Activated naive CD8-positive, alpha-beta T cell (primary cell): ENCODE measurements around the gene SLC6A6.

ENCODE experiments used
- H3K27ac Mint-ChIP-seq: one replicate; pipeline ENCODE4 v1.8.0; 2021; ENCODE audit warnings: mixed read lengths
- H3K27me3 Mint-ChIP-seq: one replicate; pipeline ENCODE4 v1.8.0; 2021; ENCODE audit warnings: mixed read lengths
- H3K36me3 Mint-ChIP-seq: one replicate; pipeline ENCODE4 v1.8.0; 2021; ENCODE audit warnings: mixed read lengths
- H3K4me1 Mint-ChIP-seq: one replicate; pipeline ENCODE4 v1.8.0; 2021; ENCODE audit warnings: low read depth, mixed read lengths
- H3K4me3 Mint-ChIP-seq: one replicate; pipeline ENCODE4 v1.8.0; 2021; ENCODE audit warnings: mild to moderate bottlenecking, mixed read lengths
- H3K9me3 Mint-ChIP-seq: one replicate; pipeline ENCODE4 v1.8.0; 2021; ENCODE audit warnings: low read depth, mixed read lengths

The SLC6A6 gene

GRCh38 chr3:14524920-14525660 is 122.7 kb downstream of the SLC6A6 start:
- no peaks in the 10 kb centered on the region for H3K36me3 Mint-ChIP-seq
- H3K4me1 Mint-ChIP-seq = no peaks in the 10 kb centered on the region
- H3K27me3 Mint-ChIP-seq = peaks cover 2% of the 10 kb centered on the region
- H3K4me3 Mint-ChIP-seq = no peak overlapping the region
- H3K9me3 Mint-ChIP-seq = no peaks in the 10 kb centered on the region
- no peak overlapping the region for H3K27ac Mint-ChIP-seq

GRCh38 chr3:14525685-14526631 is 123.6 kb downstream of the SLC6A6 start:
- no peaks in the 10 kb centered on the region for H3K9me3 Mint-ChIP-seq
- no peak overlapping the region for H3K27ac Mint-ChIP-seq
- no peaks in the 10 kb centered on the region for H3K36me3 Mint-ChIP-seq
- H3K4me3 Mint-ChIP-seq = no peak overlapping the region
- no peaks in the 10 kb centered on the region for H3K4me1 Mint-ChIP-seq
- H3K27me3 Mint-ChIP-seq = peaks cover 2% of the 10 kb centered on the region

GRCh38 chr3:14528081-14528480 is 125.7 kb downstream of the SLC6A6 start:
- Mint-ChIP-seq H3K4me3 (no peak overlapping the region), H3K27me3 (peaks cover 2% of the 10 kb centered on the region), H3K36me3 (no peaks in the 10 kb centered on the region), H3K9me3 (no peaks in the 10 kb centered on the region), H3K4me1 (no peaks in the 10 kb centered on the region), H3K27ac (no peak overlapping the region)

GRCh38 chr3:14531856-14532395 is 129.5 kb downstream of the SLC6A6 start:
- Mint-ChIP-seq H3K27ac (no peak overlapping the region), H3K9me3 (no peaks in the 10 kb centered on the region), H3K4me3 (no peak overlapping the region), H3K36me3 (no peaks in the 10 kb centered on the region), H3K4me1 (no peaks in the 10 kb centered on the region), H3K27me3 (peaks cover 2% of the 10 kb centered on the region)

- H3K27me3 Mint-ChIP-seq = peaks cover 2% of the 10 kb centered on the region
- H3K9me3 Mint-ChIP-seq = no peaks in the 10 kb centered on the region
- no peak overlapping the region for H3K27ac Mint-ChIP-seq
- no peaks in the 10 kb centered on the region for H3K4me1 Mint-ChIP-seq
- no peak overlapping the region for H3K4me3 Mint-ChIP-seq
- no peaks in the 10 kb centered on the region for H3K36me3 Mint-ChIP-seq
Observed at GRCh38 chr3:14532691-14533456, 130.5 kb downstream of the SLC6A6 start.

GRCh38 chr3:14533457-14533958 is 131.1 kb downstream of the SLC6A6 start:
- Mint-ChIP-seq H3K36me3 (no peaks in the 10 kb centered on the region), H3K4me1 (no peaks in the 10 kb centered on the region), H3K9me3 (no peaks in the 10 kb centered on the region), H3K4me3 (no peak overlapping the region), H3K27me3 (no peaks in the 10 kb centered on the region), H3K27ac (no peak overlapping the region)

DNA sequence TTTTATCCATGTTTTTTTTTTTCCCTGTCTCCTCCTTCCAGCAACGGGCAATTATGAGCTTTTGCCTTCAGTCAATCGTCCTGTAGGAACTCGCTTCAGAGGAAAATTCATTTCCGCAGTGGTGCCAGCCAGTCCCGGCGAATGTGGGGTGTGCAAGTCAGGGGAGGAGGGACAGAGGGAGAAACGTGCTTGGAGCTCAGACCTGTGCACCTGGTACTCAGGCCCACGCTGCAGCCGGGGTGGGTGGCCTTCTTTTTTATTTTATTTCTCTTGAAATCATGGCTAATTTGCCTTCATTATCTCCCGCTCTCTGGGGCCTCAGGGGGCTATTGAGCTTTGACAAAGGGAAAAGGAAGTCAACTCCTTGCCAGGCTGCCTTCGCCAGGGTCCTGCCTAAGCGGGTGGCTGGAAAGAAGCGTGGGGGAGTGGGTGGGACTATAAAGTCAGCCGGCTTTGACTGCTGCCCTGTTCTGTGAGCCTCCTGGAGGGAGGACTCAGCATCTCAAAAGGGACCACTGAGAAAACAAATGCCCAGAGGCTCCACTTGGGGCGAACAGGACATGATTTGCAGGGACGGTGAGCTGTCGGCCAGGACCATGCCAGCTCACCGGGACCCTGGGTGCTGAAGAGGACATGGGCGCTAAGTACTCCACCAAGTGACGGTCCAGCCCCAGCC is 132.2 kb downstream of the SLC6A6 start:
- no peak overlapping the region for H3K4me3 Mint-ChIP-seq
- H3K4me1 Mint-ChIP-seq = no peaks in the 10 kb centered on the region
- no peaks in the 10 kb centered on the region for H3K36me3 Mint-ChIP-seq
- no peaks in the 10 kb centered on the region for H3K27me3 Mint-ChIP-seq
- H3K9me3 Mint-ChIP-seq = no peaks in the 10 kb centered on the region
- no peak overlapping the region for H3K27ac Mint-ChIP-seq

DNA sequence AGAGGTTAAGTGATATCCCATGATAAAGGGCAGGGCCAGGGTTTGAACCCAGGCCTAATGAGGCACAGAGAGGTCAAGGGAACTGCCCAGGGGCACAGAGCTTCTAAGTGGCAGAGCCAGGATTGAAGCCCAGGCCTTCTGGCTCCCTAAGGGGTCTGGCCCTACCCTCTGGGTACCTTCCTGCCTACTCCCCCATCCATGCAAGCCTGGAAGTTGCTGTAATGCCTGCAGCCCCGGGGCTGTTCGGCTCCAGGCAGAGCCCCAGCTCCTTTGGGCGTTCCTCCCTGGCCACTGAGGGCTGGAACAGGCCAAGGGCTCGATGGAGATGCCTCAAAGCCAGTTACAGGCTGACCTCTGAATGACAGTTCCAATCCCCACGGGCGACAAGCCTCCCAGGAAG is 133.2 kb downstream of the SLC6A6 start:
- Mint-ChIP-seq H3K9me3 (no peaks in the 10 kb centered on the region), H3K4me3 (no peak overlapping the region), H3K36me3 (no peaks in the 10 kb centered on the region), H3K27ac (no peak overlapping the region), H3K27me3 (no peaks in the 10 kb centered on the region), H3K4me1 (no peaks in the 10 kb centered on the region)

DNA sequence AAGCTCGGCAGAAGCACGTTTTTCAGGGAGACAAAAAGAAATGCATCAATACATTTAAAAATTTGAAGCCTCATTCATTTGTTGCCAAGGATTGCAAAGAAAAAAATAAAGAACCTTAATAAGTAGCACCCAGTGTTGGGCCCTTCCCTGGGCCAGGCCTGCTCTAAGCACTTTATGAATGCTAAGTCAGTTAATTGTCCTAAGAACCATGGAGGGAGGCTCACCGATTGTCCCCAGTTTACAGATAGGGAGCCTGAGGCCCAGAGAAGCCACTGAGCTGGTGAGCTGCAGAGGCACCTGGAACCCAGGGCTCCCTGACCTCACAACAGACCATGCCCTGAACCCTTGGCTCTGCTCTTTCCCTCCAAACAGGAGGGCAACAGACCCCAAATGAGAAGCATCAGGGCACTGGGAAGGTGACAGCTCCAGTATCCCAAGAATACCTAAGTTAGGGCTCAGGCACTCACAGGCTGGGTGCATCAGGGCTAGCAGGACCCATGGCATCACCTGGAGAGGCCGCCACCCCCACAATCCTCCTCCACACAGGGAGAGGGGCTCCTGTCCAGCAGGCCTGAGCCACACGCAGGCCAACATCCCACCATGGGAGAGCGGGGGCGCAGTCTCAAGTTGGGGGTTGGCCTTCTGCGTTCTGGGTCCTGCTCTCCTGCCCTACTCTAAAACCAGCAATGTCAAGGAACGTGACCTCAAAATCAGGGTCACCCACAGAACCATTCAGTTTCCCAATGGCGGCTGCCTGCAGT is 133.8 kb downstream of the SLC6A6 start:
- Mint-ChIP-seq H3K9me3 (no peaks in the 10 kb centered on the region), H3K27me3 (no peaks in the 10 kb centered on the region), H3K36me3 (no peaks in the 10 kb centered on the region), H3K27ac (no peak overlapping the region), H3K4me1 (no peaks in the 10 kb centered on the region), H3K4me3 (no peak overlapping the region)

DNA sequence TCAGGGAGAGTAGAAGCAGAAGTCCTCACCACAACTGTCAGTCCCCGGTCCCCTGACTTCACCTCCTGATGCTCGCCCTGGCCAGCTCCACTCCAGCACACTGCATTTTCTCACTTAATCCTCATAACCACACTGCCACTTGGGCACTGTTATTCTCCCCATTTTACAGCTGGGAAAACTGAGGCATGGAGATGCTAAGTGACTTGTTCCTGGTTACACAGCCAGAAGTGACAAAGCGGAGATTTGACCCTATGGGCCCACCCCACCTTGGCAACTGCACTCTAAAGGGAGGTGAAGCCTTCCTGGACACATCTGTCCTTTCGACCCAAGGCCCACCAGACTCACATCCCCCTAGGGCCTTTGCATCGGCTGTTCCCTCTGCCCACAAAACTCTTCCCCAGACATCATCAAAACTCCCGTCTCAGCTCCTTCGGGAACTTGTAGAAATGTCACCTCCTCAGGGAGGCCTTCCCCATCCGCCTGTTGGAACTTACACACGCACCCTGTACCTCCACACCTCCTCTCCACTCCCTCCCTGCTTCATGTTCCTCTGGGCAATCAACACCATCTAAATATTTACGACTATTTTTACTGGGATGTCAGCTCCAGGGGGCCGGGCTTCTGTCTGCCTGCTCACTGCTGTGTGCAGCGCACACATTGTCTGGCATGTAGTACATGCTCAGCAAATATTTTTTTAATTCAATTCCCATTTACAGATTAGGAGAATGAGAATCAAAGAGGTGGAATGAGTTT is 134.6 kb downstream of the SLC6A6 start:
- no peaks in the 10 kb centered on the region for H3K36me3 Mint-ChIP-seq
- H3K4me3 Mint-ChIP-seq = no peak overlapping the region
- H3K27me3 Mint-ChIP-seq = no peaks in the 10 kb centered on the region

GRCh38 chr3:14537590-14538450 is 135.4 kb downstream of the SLC6A6 start:
- Mint-ChIP-seq H3K27ac (no peak overlapping the region), H3K4me1 (no peaks in the 10 kb centered on the region), H3K9me3 (no peaks in the 10 kb centered on the region), H3K27me3 (no peaks in the 10 kb centered on the region), H3K36me3 (no peaks in the 10 kb centered on the region), H3K4me3 (no peak overlapping the region)

More for the DNA sequence above, 134.6 kb downstream of the SLC6A6 start:
- no peaks in the 10 kb centered on the region for H3K4me1 Mint-ChIP-seq
- H3K27ac Mint-ChIP-seq = no peak overlapping the region
- no peaks in the 10 kb centered on the region for H3K9me3 Mint-ChIP-seq

DNA sequence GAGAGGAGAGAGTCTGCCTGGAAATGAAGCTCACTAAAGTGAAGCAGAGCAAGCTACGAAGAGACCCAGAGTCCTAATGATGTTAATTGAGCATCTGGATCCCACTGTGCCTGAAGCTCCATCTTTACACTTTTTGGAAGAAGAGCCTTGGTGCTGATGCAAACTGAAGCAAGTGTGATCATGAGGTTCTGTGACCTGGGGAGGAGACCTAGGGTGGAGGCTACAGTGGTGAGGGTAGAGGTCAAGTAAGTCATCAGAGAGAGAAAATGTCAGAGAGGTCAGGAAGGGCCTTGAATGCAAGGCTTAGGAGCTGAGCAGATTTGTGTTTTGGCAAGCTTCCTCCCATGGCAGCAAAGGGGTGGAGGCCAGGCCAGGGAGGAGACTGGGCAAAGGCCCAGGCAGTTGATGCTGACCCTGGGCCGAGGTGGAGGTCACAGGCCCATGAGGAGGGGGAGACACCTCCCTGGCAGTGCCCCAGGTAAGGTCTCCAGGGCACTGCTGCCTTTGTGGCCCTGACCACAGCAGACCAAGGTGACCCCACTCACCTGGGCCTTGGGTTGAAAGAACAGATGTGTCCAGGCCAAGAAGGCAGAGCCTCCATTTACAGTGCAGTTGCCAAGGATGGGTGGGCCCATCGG is 136.2 kb downstream of the SLC6A6 start:
- Mint-ChIP-seq H3K27ac (no peak overlapping the region), H3K4me3 (no peak overlapping the region), H3K9me3 (no peaks in the 10 kb centered on the region), H3K27me3 (no peaks in the 10 kb centered on the region), H3K36me3 (no peaks in the 10 kb centered on the region), H3K4me1 (no peaks in the 10 kb centered on the region)
